Liver (tissue), 9 donors: ENCODE results near the gene NBPF11. TPM values are rescaled to one million over a fixed set of nuclear protein-coding genes. Genes with fewer than 3 reads are reported as not detected.
A peak's percentile ranks its signal among the peaks of the same experiment; 100 is the strongest.
"Not testable (repeated sequence)": the region's sequence is repeated elsewhere in the genome, so short reads cannot be mapped to it uniquely, and the experiment has no call there.

Experiments
- DNase-seq: peaks from one replicate; pipeline ENCODE4 v3.0.0-alpha.2; 2017; ENCODE audit warnings: low spot score
- H3K27ac ChIP-seq, 2 donors: one replicate each; pipeline ENCODE4 v1.7.0; 2013; ENCODE audit warnings: inconsistent platforms in 2 of 2, low read length in 2 of 2, control low read depth in 1 of 2, low read depth in 1 of 2, mild to moderate bottlenecking in 1 of 2
- H3K27me3 ChIP-seq, 4 donors: one replicate each; pipeline versions ENCODE4 v1.6.1 to v1.7.0; 2013; ENCODE audit warnings: low read length in 3 of 4, inconsistent platforms in 1 of 4, mild to moderate bottlenecking in 1 of 4, moderate library complexity in 1 of 4; ENCODE audit not compliant: control insufficient read depth in 4 of 4, insufficient read depth in 4 of 4
- H3K36me3 ChIP-seq, 4 donors: one replicate each; pipeline versions ENCODE4 v1.6.1 to v1.7.0; 2013; ENCODE audit warnings: low read length in 3 of 4, mild to moderate bottlenecking in 3 of 4, low read depth in 1 of 4, moderate library complexity in 1 of 4; ENCODE audit not compliant: control insufficient read depth in 4 of 4, insufficient read depth in 3 of 4
- H3K4me1 ChIP-seq, 4 donors: one replicate each; pipeline versions ENCODE4 v1.6.1 to v1.7.0; 2013; ENCODE audit warnings: low read length in 3 of 4, mild to moderate bottlenecking in 3 of 4, moderate library complexity in 1 of 4; ENCODE audit not compliant: control insufficient read depth in 4 of 4, insufficient read depth in 4 of 4
- H3K4me3 ChIP-seq, 3 donors: one replicate each; pipeline versions ENCODE4 v1.6.1 to v1.7.0; 2013; ENCODE audit warnings: low read length in 3 of 3, control low read depth in 1 of 3, low read depth in 1 of 3, mild to moderate bottlenecking in 1 of 3
- H3K9ac ChIP-seq, 2 donors: one replicate each; pipeline ENCODE4 v1.7.0; 2013; ENCODE audit warnings: low read length in 2 of 2, mild to moderate bottlenecking in 2 of 2, moderate library complexity in 2 of 2, control low read depth in 1 of 2, low read depth in 1 of 2
- H3K9me3 ChIP-seq, 4 donors: one replicate each; pipeline versions ENCODE4 v1.6.1 to v1.7.0; 2013; ENCODE audit warnings: low read length in 3 of 4; ENCODE audit not compliant: control insufficient read depth in 4 of 4
- FOXA2 ChIP-seq: IDR thresholded peaks from 2 replicates; pipeline ENCODE4 v1.6.1; 2016; ENCODE audit warnings: antibody characterized with exemption
- NR2F2 ChIP-seq: IDR thresholded peaks from 2 replicates; pipeline ENCODE4 v1.6.1; 2016; ENCODE audit warnings: antibody characterized with exemption
- RXRA ChIP-seq, 2 donors: IDR thresholded peaks; 2 replicates each; pipeline ENCODE4 v1.6.1; 2017 to 2018; ENCODE audit warnings: antibody characterized with exemption in 2 of 2, mild to moderate bottlenecking in 1 of 2
- WGBS: extraction: QIAGEN DNeasy Blood & Tissue Kit; methylation state at CpG from one replicate; pipeline ENCODE4 v1.1.7; 2013; 5-methylcytosine and 5-hydroxymethylcytosine counted together
- polyA plus RNA-seq, 2 donors: library from polyadenylated mRNA; stranded (reverse) in 1 of 2; unstranded in 1 of 2; fragments of 200-250 nt in 1 of 2; fragments of >200 nt in 1 of 2; fragmentation: Nextera tagmentation in 1 of 2; extraction: Ambion mirVana in 1 of 2; gene quantifications; one replicate each; pipeline versions ENCODE4 v1.2.1 to v1.2.3, GENCODE V29; 2013 to 2015
- total RNA-seq, 2 donors: library from RNA; depleted of rRNA; stranded (reverse); fragments of >200 nt; gene quantifications; one replicate each; pipeline ENCODE4 v1.2.3, GENCODE V29; 2014
- donor health status: healthy.
- donor health status: healthy.
- donor health status: healthy.
- donor health status: healthy.
- donor health status: healthy.

Gene NBPF11
- total and polyA plus RNA-seq, 4 donors: 2.4 to 12.3 (median 5.7) TPM

- 27% methylated on average over 11 of the region's 11 CpGs for WGBS
- Histone ChIP-seq H3K27ac (no peak overlapping the region), H3K4me1 (peaks cover 0 to 9% (median 6%) of the 10 kb centered on the region in 4 donors), H3K9ac (no peak overlapping the region), H3K9me3 (no peaks in the 10 kb centered on the region), H3K27me3 (no peaks in the 10 kb centered on the region), H3K36me3 (no peaks in the 10 kb centered on the region), H3K4me3 (no peak overlapping the region)
- DNase-seq: no peak
- no peak for TF ChIP-seq NR2F2
- TF ChIP-seq FOXA2: no peak
- no peak for TF ChIP-seq RXRA (IDR thresholded peaks at IDR 0.05)
These were observed 6.4 kb upstream of the NBPF11 start for GRCh38 chr1:148158341-148159003.

- not testable (repeated sequence) for H3K27me3 ChIP-seq, H3K4me1 ChIP-seq, H3K36me3 ChIP-seq, H3K27ac ChIP-seq, DNase-seq, H3K9me3 ChIP-seq, H3K4me3 ChIP-seq, H3K9ac ChIP-seq
- 20% methylated on average over 10 of the region's 23 CpGs for WGBS
These were observed 5.7 kb upstream of the NBPF11 start for GRCh38 chr1:148157803-148158202.

GRCh38 chr1:148155494-148156275 is 3.6 kb upstream of the NBPF11 start:
- WGBS: 30% methylated on average over 6 of the region's 7 CpGs
- not testable (repeated sequence) for H3K27me3 ChIP-seq, H3K9ac ChIP-seq, DNase-seq, H3K9me3 ChIP-seq, H3K4me1 ChIP-seq, H3K4me3 ChIP-seq, H3K36me3 ChIP-seq, H3K27ac ChIP-seq

GRCh38 chr1:148152795-148153194 is 714 bp upstream of the NBPF11 start:
- H3K27me3 ChIP-seq, H3K9ac ChIP-seq, H3K36me3 ChIP-seq: not testable (repeated sequence)

GRCh38 chr1:148151371-148151819 is 686 bp downstream of the NBPF11 start:
- under 1% methylated on average over 37 of the region's 40 CpGs for WGBS
- DNase-seq: peak; percentile 43
- H3K36me3 ChIP-seq, H3K4me1 ChIP-seq, H3K9me3 ChIP-seq, H3K27me3 ChIP-seq: not testable (repeated sequence)
- Histone ChIP-seq H3K27ac (peak overlapping the region; percentile 76 to 91), H3K9ac (peak overlapping the region; percentile 13 to 65), H3K4me3 (peak overlapping the region; percentile 63 to 66 (median 65))

More at GRCh38 chr1:148152795-148153194, 714 bp upstream of the NBPF11 start:
- H3K27ac ChIP-seq, H3K4me1 ChIP-seq, H3K9me3 ChIP-seq, DNase-seq, H3K4me3 ChIP-seq: not testable (repeated sequence)
- WGBS: 88% methylated on average over 3 of the region's 3 CpGs
